Measurements from ENCODE around the gene IGSF9B.

GRCh38 chr11:133971881-133972280, 15.1 kb upstream of the IGSF9B start:
- TF ChIP-seq GATA2 (IDR thresholded peaks at IDR 0.05; ENCODE audit: low read depth, low read length): no peak
- no peak for TF ChIP-seq GATA3 (IDR thresholded peaks at IDR 0.05; ENCODE audit: low read depth, low read length)

Data from SH-SY5Y (cell line).